Activated T-cell treated with anti-CD3 and anti-CD28 coated beads for 4 hours (primary cell): ENCODE measurements around the gene CDC42EP4.
"Not testable (repeated sequence)": the region's sequence is repeated elsewhere in the genome, so short reads cannot be mapped to it uniquely, and the experiment has no call there.

Experiments used
- DNase-seq: peaks from one replicate; pipeline ENCODE4 v3.0.0-alpha.2; 2020

The CDC42EP4 gene

GRCh38 chr17:73318836-73319235 lies 7.0 kb upstream of the CDC42EP4 start:
- DNase-seq = no peak

GRCh38 chr17:73318427-73318813 lies 6.6 kb upstream of the CDC42EP4 start:
- DNase-seq = no peak

GRCh38 chr17:73317513-73318426 lies 6.0 kb upstream of the CDC42EP4 start:
- no peak for DNase-seq

- DNase-seq = no peak
These were observed 5.2 kb upstream of the CDC42EP4 start for GRCh38 chr17:73316919-73317505.

- DNase-seq = no peak
These were observed 3.7 kb upstream of the CDC42EP4 start for GRCh38 chr17:73315471-73315870.

- DNase-seq = no peak
These were observed 1.8 kb upstream of the CDC42EP4 start for GRCh38 chr17:73313526-73314127.

- DNase-seq = not testable (repeated sequence)
These were observed 1.1 kb upstream of the CDC42EP4 start for GRCh38 chr17:73312887-73313286.

- DNase-seq = no peak
These were observed 397 bp downstream of the CDC42EP4 start for GRCh38 chr17:73311428-73311780.

- no peak for DNase-seq
These were observed 1.8 kb downstream of the CDC42EP4 start for GRCh38 chr17:73309727-73310596.

GRCh38 chr17:73308959-73309358 lies 2.8 kb downstream of the CDC42EP4 start:
- DNase-seq = not testable (repeated sequence)

GRCh38 chr17:73308017-73308823 lies 3.6 kb downstream of the CDC42EP4 start:
- no peak for DNase-seq

- DNase-seq = no peak
These were observed 4.7 kb downstream of the CDC42EP4 start for GRCh38 chr17:73307130-73307529.

- no peak for DNase-seq
These were observed 5.7 kb downstream of the CDC42EP4 start for GRCh38 chr17:73305845-73306836.

- no peak for DNase-seq
These were observed 6.6 kb downstream of the CDC42EP4 start for GRCh38 chr17:73304971-73305812.

- DNase-seq = no peak
These were observed 7.4 kb downstream of the CDC42EP4 start for GRCh38 chr17:73304438-73304837.

- no peak for DNase-seq
These were observed 9.6 kb downstream of the CDC42EP4 start for GRCh38 chr17:73302189-73302588.

- no peak for DNase-seq
These were observed 10.4 kb downstream of the CDC42EP4 start for GRCh38 chr17:73301369-73301768.

GRCh38 chr17:73300392-73300791 lies 11.4 kb downstream of the CDC42EP4 start:
- DNase-seq = no peak

GRCh38 chr17:73297934-73298861 lies 13.6 kb downstream of the CDC42EP4 start:
- DNase-seq = no peak
